Gastroesophageal sphincter (tissue), 4 donors: ENCODE data around the gene CNNM1. TPM values are rescaled to one million over a fixed set of nuclear protein-coding genes. Genes with fewer than 3 reads are reported as not detected.

Source experiments
- ATAC-seq: fragments of 150-250 bp; one replicate; pipeline ENCODE4 v1.9.1; 2016; ENCODE audit warnings: mild to moderate bottlenecking, moderate library complexity
- H3K27ac ChIP-seq, 4 donors: fragments of 200-600 bp; sonication (generic) in 3 of 4; 1 replicate in 3 of 4; 2 replicates in 1 of 4; pipeline ENCODE4 v1.5.1; 2016 to 2019
- H3K27me3 ChIP-seq: fragments of 200-600 bp; sonication (generic); one replicate; pipeline ENCODE4 v1.5.1; 2019
- H3K36me3 ChIP-seq, 2 donors: fragments of 200-600 bp; sonication (generic); one replicate each; pipeline ENCODE4 v1.5.1; 2019; ENCODE audit warnings: control low read depth in 1 of 2
- H3K4me1 ChIP-seq, 3 donors: fragments of 200-600 bp; sonication (generic); 1 replicate in 2 of 3; 2 replicates in 1 of 3; pipeline ENCODE4 v1.5.1; 2016 to 2019; ENCODE audit warnings: control low read depth in 2 of 3
- H3K4me3 ChIP-seq, 2 donors: fragments of 200-600 bp; sonication (generic); one replicate each; pipeline ENCODE4 v1.5.1; 2019; ENCODE audit warnings: mild to moderate bottlenecking in 1 of 2, moderate library complexity in 1 of 2
- H3K9me3 ChIP-seq, 3 donors: fragments of 200-600 bp; sonication (generic); one replicate each; pipeline ENCODE4 v1.5.1; 2017 to 2019; ENCODE audit warnings: control low read depth in 2 of 3
- CTCF ChIP-seq, 4 experiments: fragments of 200-600 bp in 2 of 4; fragments of 450-650 bp in 2 of 4; sonication (generic) in 1 of 4; IDR thresholded peaks; one replicate each; pipeline ENCODE4 v1.5.1; 2017 to 2019; ENCODE audit warnings: antibody characterized with exemption in 4 of 4, mild to moderate bottlenecking in 2 of 4, moderate library complexity in 2 of 4
- EP300 ChIP-seq: sonication (generic); formaldehyde crosslinking; IDR thresholded peaks from one replicate; pipeline ENCODE4 v1.6.1; 2017; ENCODE audit warnings: antibody characterized with exemption, mild to moderate bottlenecking
- POLR2A ChIP-seq, 2 donors: fragments of 450-650 bp; IDR thresholded peaks; one replicate each; pipeline ENCODE4 v1.6.1; 2017; ENCODE audit warnings: antibody characterized with exemption in 2 of 2, mild to moderate bottlenecking in 2 of 2, moderate library complexity in 1 of 2
- POLR2AphosphoS5 ChIP-seq: sonication (generic); formaldehyde crosslinking; IDR thresholded peaks from one replicate; pipeline ENCODE4 v1.6.1; 2017; ENCODE audit warnings: antibody characterized with exemption
- WGBS, 2 donors: methylation state at CpG; one replicate each; pipeline ENCODE4 v1.1.5; 2018; ENCODE audit warnings: low coverage in 1 of 2; 5-methylcytosine and 5-hydroxymethylcytosine counted together
- total RNA-seq, 4 donors: library from RNA; depleted of rRNA; stranded (reverse); fragments of >200 nt; gene quantifications; one replicate each; pipeline ENCODE4 v1.1.0, GENCODE V29; 2016

Gene CNNM1
- total RNA-seq, 4 donors from 2014 or later = 1.9 to 3.1 (median 3.0) TPM

- H3K36me3 ChIP-seq = no peaks in the 10 kb centered on the region
- peak; percentile 94 for ATAC-seq
- peak overlapping the region; percentile 20 to 72 (median 69) for H3K27ac ChIP-seq
- H3K27me3 ChIP-seq = no peaks in the 10 kb centered on the region
- H3K4me3 ChIP-seq = no peak overlapping the region
- no peaks in the 10 kb centered on the region for H3K9me3 ChIP-seq
- H3K4me1 ChIP-seq = peaks cover 0 to 18% (median 5%) of the 10 kb centered on the region in 3 donors
- TF ChIP-seq EP300 = no peak
- peak; percentile 87 for TF ChIP-seq POLR2AphosphoS5
- TF ChIP-seq POLR2A (IDR thresholded peaks at IDR 0.05) = no peak
- no peak for TF ChIP-seq CTCF (IDR thresholded peaks at IDR 0.05)
- WGBS, 2 donors = 0 to 12% methylated on average over 1 of the region's 1 CpG
Observed at GRCh38 chr10:99292159-99292558, 37.0 kb upstream of the CNNM1 start.

GRCh38 chr10:99296605-99297004 is 32.6 kb upstream of the CNNM1 start:
- Histone ChIP-seq H3K27ac (no peak overlapping the region), H3K27me3 (no peaks in the 10 kb centered on the region), H3K9me3 (no peaks in the 10 kb centered on the region), H3K36me3 (no peaks in the 10 kb centered on the region), H3K4me1 (peaks cover 0 to 10% (median 1%) of the 10 kb centered on the region in 3 donors), H3K4me3 (no peak overlapping the region)
- no peak for TF ChIP-seq EP300
- no peak for TF ChIP-seq POLR2AphosphoS5
- TF ChIP-seq CTCF (IDR thresholded peaks at IDR 0.05) = no peak
- TF ChIP-seq POLR2A (IDR thresholded peaks at IDR 0.05) = no peak
- WGBS, 2 donors = 54 to 100% methylated on average over 2 to 5 of the region's 5 CpGs
- ATAC-seq = no peak

- ATAC-seq = no peak
- Histone ChIP-seq H3K4me1 (peaks cover 0 to 5% (median 0%) of the 10 kb centered on the region in 3 donors), H3K9me3 (no peaks in the 10 kb centered on the region), H3K36me3 (no peaks in the 10 kb centered on the region), H3K27ac (no peak overlapping the region), H3K4me3 (no peak overlapping the region), H3K27me3 (no peaks in the 10 kb centered on the region)
- 88 to 90% methylated on average over 2 of the region's 7 CpGs for WGBS, 2 donors
- TF ChIP-seq EP300 (no peak), CTCF (IDR thresholded peaks at IDR 0.05) (no peak), POLR2A (IDR thresholded peaks at IDR 0.05) (no peak), POLR2AphosphoS5 (no peak)
Observed at GRCh38 chr10:99297033-99297432, 32.1 kb upstream of the CNNM1 start.

- no peak overlapping the region for H3K27ac ChIP-seq
- peaks cover 0 to 14% (median 0%) of the 10 kb centered on the region in 3 donors for H3K9me3 ChIP-seq
- no peaks in the 10 kb centered on the region for H3K27me3 ChIP-seq
- ATAC-seq = no peak
- H3K4me3 ChIP-seq = no peak overlapping the region
- peaks cover 4 to 16% (median 6%) of the 10 kb centered on the region in 3 donors for H3K4me1 ChIP-seq
- TF ChIP-seq CTCF (IDR thresholded peaks at IDR 0.05) (no peak), POLR2A (IDR thresholded peaks at IDR 0.05) (no peak), POLR2AphosphoS5 (no peak), EP300 (no peak)
- WGBS, 2 donors = 0 to 9% methylated on average over 3 of the region's 5 CpGs
- no peaks in the 10 kb centered on the region for H3K36me3 ChIP-seq
Observed at GRCh38 chr10:99303899-99304861, 25.0 kb upstream of the CNNM1 start.

GRCh38 chr10:99304862-99305229 is 24.3 kb upstream of the CNNM1 start:
- H3K27ac ChIP-seq = no peak overlapping the region
- H3K9me3 ChIP-seq = peaks cover 0 to 20% (median 0%) of the 10 kb centered on the region in 3 donors
- TF ChIP-seq EP300 = no peak
- TF ChIP-seq POLR2AphosphoS5 = no peak
- no peak for TF ChIP-seq CTCF (IDR thresholded peaks at IDR 0.05)
- no peak for TF ChIP-seq POLR2A (IDR thresholded peaks at IDR 0.05)
- H3K27me3 ChIP-seq = no peaks in the 10 kb centered on the region
- peaks cover 4 to 16% (median 6%) of the 10 kb centered on the region in 3 donors for H3K4me1 ChIP-seq
- ATAC-seq = no peak
- H3K36me3 ChIP-seq = no peaks in the 10 kb centered on the region
- no peak overlapping the region for H3K4me3 ChIP-seq
